ENCODE results near the gene GRHL1.

- TF ChIP-seq CTCF (IDR thresholded peaks at IDR 0.05; ENCODE audit: insufficient read depth, low read length, poor library complexity, severe bottlenecking) = no peak
- no peak for TF ChIP-seq EZH2phosphoT487 (conservative IDR thresholded peaks at IDR 0.05; ENCODE audit: low read length)
These were observed 56.7 kb downstream of the GRHL1 start for GRCh38 chr2:10007921-10008808.

Data from SU-DHL-6 (cell line).